HCT116 (cell line): Measurements from ENCODE around the gene RTL10. TPM values are rescaled to one million over a fixed set of nuclear protein-coding genes. Genes with fewer than 3 reads are reported as not detected.

Source experiments
- ATAC-seq: fragments of 200-7000 bp; cut with Tn5 transposase; 2 replicates; pipeline ENCODE4 v1.9.1; 2020; ENCODE audit warnings: mild to moderate bottlenecking, moderate library complexity
- BruUV-seq: library from RNA; stranded (reverse); fragments of 400-500 nt; replicated peaks from 2 replicates; lab custom pipeline; 2021; lab: Mats Ljungman, UMichigan
- CTCF ChIA-PET: fragments of 300-600 bp; sonication (Branson Sonifier 250); formaldehyde crosslinking; loops from one replicate; lab custom pipeline; 2021; ENCODE audit warnings: antibody characterized with exemption; lab: Charles Lee
- POLR2A ChIA-PET: fragments of 300-600, 350-600 bp; sonication (Branson Sonifier 250); formaldehyde crosslinking; loops from one replicate; lab custom pipeline; 2021; ENCODE audit warnings: antibody characterized with exemption; lab: Charles Lee
- RAD21 ChIA-PET, 2 experiments: fragments of 300-600 bp; sonication (Branson Sonifier 250); formaldehyde crosslinking; loops; one replicate each; lab custom pipeline; 2023; ENCODE audit warnings: low total read pairs in 2 of 2; ENCODE audit not compliant: uncharacterized antibody in 2 of 2, unreplicated experiment in 2 of 2, low non-redundant PET in 1 of 2; lab: Charles Lee
- DNase-seq: peaks from one replicate; pipeline ENCODE4 v3.0.0-alpha.2; 2010; ENCODE audit warnings: low read depth, low spot score
- H2AFZ ChIP-seq: fragments of 200-600 bp; shearing (Covaris generic), sonication (generic); 2 replicates; pipeline ENCODE4 v1.6.1; 2017; ENCODE audit warnings: low read depth, mixed run types, mixed read lengths, antibody characterized with exemption, low read length; ENCODE audit not compliant: poor library complexity, severe bottlenecking
- H3K27ac ChIP-seq: 2 replicates; pipeline ENCODE4 v1.5.1; 2012; ENCODE audit warnings: low read depth, low read length
- H3K27me3 ChIP-seq: fragments of 200-600 bp; sonication (generic); 2 replicates; pipeline ENCODE4 v1.6.1; 2016; ENCODE audit warnings: mixed run types, low read length, mixed read lengths; ENCODE audit not compliant: insufficient read depth
- H3K36me3 ChIP-seq, 2 experiments: fragments of 200-500 bp in 1 of 2; fragments of 200-600 bp in 1 of 2; sonication (Bioruptor generic) in 1 of 2; sonication (generic) in 1 of 2; 2 replicates each; pipeline versions ENCODE4 v1.5.1 to v1.6.1; 2014 to 2016; ENCODE audit warnings: low read length in 2 of 2, inconsistent platforms in 1 of 2, mixed read lengths in 1 of 2, mixed run types in 1 of 2; ENCODE audit not compliant: insufficient read depth in 2 of 2, control insufficient read depth in 1 of 2
- H3K4me1 ChIP-seq, 2 experiments: fragments of 200-600 bp in 1 of 2; sonication (generic) in 1 of 2; 2 replicates each; pipeline versions ENCODE4 v1.5.1 to v1.6.1; 2012 to 2017; ENCODE audit warnings: low read length in 2 of 2, inconsistent platforms in 1 of 2, mild to moderate bottlenecking in 1 of 2, mixed read lengths in 1 of 2, mixed run types in 1 of 2, moderate library complexity in 1 of 2; ENCODE audit not compliant: insufficient read depth in 2 of 2, control insufficient read depth in 1 of 2
- H3K4me2 ChIP-seq: fragments of 200-600 bp; sonication (generic); 2 replicates; pipeline ENCODE4 v1.6.1; 2017; ENCODE audit warnings: mixed run types, low read length, mixed read lengths
- H3K4me3 ChIP-seq, 2 experiments: fragments of 200-600 bp in 1 of 2; sonication (generic) in 1 of 2; replicated peaks in 1 of 2; 2 replicates each; pipeline ENCODE4 v1.5.1; 2011 to 2016; ENCODE audit warnings: low read length in 2 of 2, control low read depth in 1 of 2, low read depth in 1 of 2, mild to moderate bottlenecking in 1 of 2, mixed read lengths in 1 of 2, mixed run types in 1 of 2
- H3K79me2 ChIP-seq: fragments of 200-600 bp; sonication (generic); 2 replicates; pipeline ENCODE4 v1.6.1; 2017; ENCODE audit warnings: mild to moderate bottlenecking, mixed run types, low read length, moderate library complexity, mixed read lengths; ENCODE audit not compliant: insufficient read depth
- H3K9ac ChIP-seq: fragments of 200-600 bp; sonication (generic); 2 replicates; pipeline ENCODE4 v1.6.1; 2016; ENCODE audit warnings: low read length, mixed read lengths
- H3K9me2 ChIP-seq: fragments of 200-600 bp; sonication (generic), shearing (Covaris generic); 2 replicates; pipeline ENCODE4 v1.6.1; 2017; ENCODE audit warnings: mixed run types, mild to moderate bottlenecking, moderate library complexity; ENCODE audit not compliant: insufficient read depth
- H3K9me3 ChIP-seq, 2 experiments: fragments of 200-500 bp in 1 of 2; fragments of 200-600 bp in 1 of 2; sonication (Bioruptor generic) in 1 of 2; sonication (generic) in 1 of 2; 2 replicates each; pipeline ENCODE4 v1.6.1; 2014 to 2017; ENCODE audit warnings: low read length in 2 of 2, mixed read lengths in 2 of 2, inconsistent platforms in 1 of 2, low read depth in 1 of 2, mild to moderate bottlenecking in 1 of 2, mixed run types in 1 of 2, moderate library complexity in 1 of 2; ENCODE audit not compliant: control insufficient read depth in 1 of 2, insufficient read depth in 1 of 2
- H4K20me1 ChIP-seq: fragments of 200-600 bp; sonication (generic), shearing (Covaris generic); 2 replicates; pipeline ENCODE4 v1.6.1; 2017; ENCODE audit warnings: mixed run types, mild to moderate bottlenecking, moderate library complexity; ENCODE audit not compliant: insufficient read depth
- ATF3 ChIP-seq: IDR thresholded peaks from 2 replicates; pipeline ENCODE4 v1.6.1; 2012
- CBX3 ChIP-seq: IDR thresholded peaks from 2 replicates; pipeline ENCODE4 v1.6.1; 2012; ENCODE audit warnings: low read depth
- CEBPB ChIP-seq: IDR thresholded peaks from 2 replicates; pipeline ENCODE4 v1.6.1; 2012; ENCODE audit warnings: low read depth
- CTCF ChIP-seq, 3 experiments: fragments of 200-600 bp in 1 of 3; sonication (generic) in 1 of 3; IDR thresholded peaks in 2 of 3; conservative IDR thresholded peaks in 1 of 3; 2 replicates each; pipeline ENCODE4 v1.5.1; 2012 to 2017; ENCODE audit warnings: low read depth in 2 of 3, low read length in 2 of 3, antibody characterized with exemption in 1 of 3, borderline replicate concordance in 1 of 3, control low read depth in 1 of 3, mild to moderate bottlenecking in 1 of 3, mixed read lengths in 1 of 3, mixed run types in 1 of 3, moderate library complexity in 1 of 3; ENCODE audit not compliant: insufficient read depth in 1 of 3
- EGR1 ChIP-seq: IDR thresholded peaks from 2 replicates; pipeline ENCODE4 v1.6.1; 2012; ENCODE audit warnings: low read depth
- ELF1 ChIP-seq: IDR thresholded peaks from 2 replicates; pipeline ENCODE4 v1.6.1; 2012; ENCODE audit warnings: low read depth, borderline replicate concordance
- FOSL1 ChIP-seq: IDR thresholded peaks from 2 replicates; pipeline ENCODE4 v1.6.1; 2012; ENCODE audit warnings: low read depth
- JUND ChIP-seq: IDR thresholded peaks from 2 replicates; pipeline ENCODE4 v1.6.1; 2012
- RAD21 ChIP-seq: IDR thresholded peaks from 2 replicates; pipeline ENCODE4 v1.6.1; 2012; ENCODE audit warnings: low read depth, mild to moderate bottlenecking
- SP1 ChIP-seq: IDR thresholded peaks from 2 replicates; pipeline ENCODE4 v1.6.1; 2012; ENCODE audit warnings: low read depth
- TCF7L2 ChIP-seq: IDR thresholded peaks from 2 replicates; pipeline ENCODE4 v1.7.0; 2011; ENCODE audit warnings: borderline replicate concordance, inconsistent platforms; ENCODE audit not compliant: insufficient read depth, insufficient read length; ENCODE audit errors: extremely low read depth
- YY1 ChIP-seq: IDR thresholded peaks from 2 replicates; pipeline ENCODE4 v1.6.1; 2011; ENCODE audit warnings: low read length, low read depth, moderate library complexity, mild to moderate bottlenecking; ENCODE audit not compliant: insufficient replicate concordance; ENCODE audit errors: extremely low read depth
- ZFX ChIP-seq: fragments of 450-650 bp; IDR thresholded peaks from 2 replicates; pipeline ENCODE4 v1.6.1; 2017
- ZNF274 ChIP-seq: fragments of 200-500 bp; sonication (Bioruptor generic); IDR thresholded peaks from 2 replicates; pipeline ENCODE4 v1.6.1; 2014; ENCODE audit warnings: mild to moderate bottlenecking, low read depth, low read length, inconsistent platforms
- intact Hi-C: fragments of 100-400 bp; cut with micrococcal nuclease; formaldehyde crosslinking; loops from 2 replicates; pipeline ENCODE4 v1.10.0; 2022
- total RNA-seq: library from RNA; stranded (reverse); gene quantifications from one replicate; pipeline ENCODE4 v1.2.1, GENCODE V29; 2021; ENCODE audit not compliant: unreplicated experiment

Gene RTL10
- total RNA-seq, 1 experiment from 2014 or later: 24.6 TPM

GRCh38 chr22:19811811-19812771 lies 42.6 kb downstream of the RTL10 start (continued):
- TF ChIP-seq CBX3: no peak
- TF ChIP-seq, all 23 proteins: peak for 0

GRCh38 chr22:19811211-19811621 lies 43.5 kb downstream of the RTL10 start:
- DNase-seq: no peak
- H3K9me3 ChIP-seq: no peaks in the 10 kb centered on the region
- H3K4me2 ChIP-seq: no peak overlapping the region
- no peak for ATAC-seq
- intact Hi-C loops: no loop called here
- H4K20me1 ChIP-seq: no peaks in the 10 kb centered on the region
- no peaks in the 10 kb centered on the region for H3K36me3 ChIP-seq
- H2AFZ ChIP-seq: no peak overlapping the region
- BruUV-seq: no TSS peak
- no peak for TF ChIP-seq ZFX
- TF ChIP-seq CEBPB: no peak
- no peak for TF ChIP-seq TCF7L2
- TF ChIP-seq CTCF (IDR thresholded peaks at IDR 0.05 in 2 of 3, conservative IDR thresholded peaks at IDR 0.05 in 1 of 3; ENCODE audit: borderline replicate concordance in 1 of 3, insufficient read depth in 1 of 3, low read depth in 2 of 3, low read length in 2 of 3): no peak
- no peak for TF ChIP-seq FOSL1
- no peak for TF ChIP-seq SP1
- no peak for TF ChIP-seq ELF1
- TF ChIP-seq ZNF274: no peak
- TF ChIP-seq ATF3: no peak
- no peak for TF ChIP-seq EGR1
- no peak for TF ChIP-seq YY1
- TF ChIP-seq JUND: no peak
- TF ChIP-seq RAD21: no peak
- H3K9ac ChIP-seq: no peak overlapping the region
- RAD21 ChIA-PET: no interaction called here
- POLR2A ChIA-PET: no interaction called here
- H3K9me2 ChIP-seq: no peaks in the 10 kb centered on the region
- no peaks in the 10 kb centered on the region for H3K79me2 ChIP-seq
- H3K4me1 ChIP-seq: peaks cover 10 to 14% of the 10 kb centered on the region in 2 experiments
- H3K27me3 ChIP-seq: no peaks in the 10 kb centered on the region
- CTCF ChIA-PET: no interaction called here
- H3K27ac ChIP-seq: no peak overlapping the region
- no peak overlapping the region for H3K4me3 ChIP-seq
